Stimulated activated CD4-positive, alpha-beta T cell treated with anti-CD3 and anti-CD28 coated beads, Interleukin-2, amount 100 ng/mL, for 24 hours (primary cell): Measurements from ENCODE around the gene KANK2.

Source experiments
- DNase-seq, 2 donors: peaks; one replicate each; pipeline ENCODE4 v3.0.0-alpha.2; 2020

KANK2 gene

DNA sequence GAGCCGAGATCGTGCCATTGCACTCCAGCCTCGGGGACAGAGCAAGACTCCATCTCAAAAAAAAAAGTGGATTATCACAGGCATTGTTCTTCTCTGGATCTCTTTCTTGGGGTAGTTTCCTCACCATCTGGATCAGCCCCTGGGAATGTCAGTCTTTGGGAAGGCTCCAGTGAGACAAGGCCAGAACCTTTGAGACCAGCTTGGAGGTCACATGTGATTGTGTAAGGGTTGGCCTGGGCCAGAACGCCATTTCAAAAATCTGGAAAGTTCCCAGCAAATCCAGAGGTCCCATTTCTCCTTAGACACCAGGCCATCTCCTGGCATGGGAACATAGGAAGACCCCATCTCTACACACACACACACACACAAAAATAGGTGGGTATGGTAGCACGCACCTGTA lies 27.8 kb upstream of the KANK2 start:
- no peak for DNase-seq

DNA sequence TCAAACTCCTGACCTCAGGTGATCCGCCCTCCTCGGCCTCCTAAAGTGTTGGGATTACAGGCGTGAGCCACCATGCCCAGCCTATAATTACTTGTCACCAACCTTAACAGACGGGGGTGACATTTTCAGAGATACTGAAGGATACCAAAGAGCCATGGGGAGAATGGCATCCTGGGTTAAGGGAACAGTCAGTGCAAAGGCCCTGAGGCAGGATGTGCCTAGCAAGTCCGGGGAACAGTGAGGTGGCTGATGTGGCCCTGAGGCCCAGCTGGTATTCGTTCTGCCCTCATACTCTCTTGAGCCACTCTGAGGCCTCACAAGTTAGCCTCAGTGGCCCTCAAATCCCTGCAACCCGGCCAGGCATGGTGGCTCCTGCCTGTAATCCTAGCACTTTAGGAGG lies 27.1 kb upstream of the KANK2 start:
- no peak for DNase-seq

DNA sequence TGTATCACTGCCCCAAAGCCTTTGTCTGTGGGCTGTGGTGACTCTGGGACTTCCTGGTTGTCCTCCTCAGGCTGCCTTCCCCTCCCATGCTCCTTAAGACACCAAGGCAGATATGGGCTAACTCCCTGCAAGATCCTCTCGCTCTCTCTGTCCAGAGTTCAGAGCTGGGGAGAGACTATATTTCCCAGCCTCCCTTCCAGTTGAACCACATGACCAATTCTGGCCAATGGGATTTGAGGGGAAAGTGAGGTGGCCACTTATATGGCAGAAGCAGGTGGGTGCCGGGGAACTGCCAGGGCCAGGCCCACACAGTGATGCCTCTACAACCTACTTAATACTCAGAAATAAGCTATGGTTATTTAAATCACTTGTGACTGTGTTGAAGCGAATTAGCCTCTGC lies 25.9 kb upstream of the KANK2 start:
- DNase-seq = no peak

DNA sequence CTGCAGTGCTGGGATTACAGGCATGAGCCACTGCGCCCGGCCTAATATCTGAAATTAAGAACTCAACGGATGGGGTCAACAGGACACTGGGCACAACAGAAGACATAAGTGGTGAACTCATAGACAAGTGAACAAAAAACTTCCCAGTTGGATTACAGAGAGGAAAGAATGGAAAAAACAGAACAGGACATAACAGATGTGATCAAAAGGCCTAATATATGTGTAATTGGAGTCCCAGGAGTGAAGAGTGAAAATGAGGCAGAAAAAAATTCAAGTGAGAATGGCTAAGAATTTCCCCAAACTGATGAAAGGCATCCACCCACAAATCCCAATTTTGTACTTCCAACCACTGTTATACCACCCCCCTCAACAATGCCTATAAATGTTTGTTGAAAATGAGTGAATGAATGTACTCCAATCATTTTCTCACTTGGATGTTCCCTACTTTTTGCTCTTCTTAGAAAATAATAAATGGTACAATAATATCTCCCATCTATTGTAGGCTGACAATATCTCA lies 23.8 kb upstream of the KANK2 start:
- no peak for DNase-seq

DNA sequence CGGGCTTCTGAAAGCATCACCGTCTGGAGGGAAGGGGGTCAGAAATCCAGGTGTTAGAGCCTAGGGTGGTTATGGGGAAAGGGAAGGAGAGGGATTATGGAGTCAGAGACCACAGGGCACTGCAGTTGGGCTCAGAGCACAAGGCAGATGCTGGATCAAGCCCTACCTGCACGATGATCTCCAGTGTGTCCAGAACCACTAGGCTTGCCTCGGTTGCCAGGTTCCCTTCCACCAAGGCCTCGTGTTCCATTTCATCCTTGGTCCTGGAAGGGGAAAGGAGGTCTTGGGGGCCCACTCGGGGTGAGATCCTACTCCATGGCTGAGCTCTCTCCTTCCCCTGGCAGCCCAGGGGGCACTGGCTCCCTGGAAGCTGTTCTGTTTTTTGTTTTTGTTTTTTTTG lies 17.0 kb upstream of the KANK2 start:
- no peak for DNase-seq

DNA sequence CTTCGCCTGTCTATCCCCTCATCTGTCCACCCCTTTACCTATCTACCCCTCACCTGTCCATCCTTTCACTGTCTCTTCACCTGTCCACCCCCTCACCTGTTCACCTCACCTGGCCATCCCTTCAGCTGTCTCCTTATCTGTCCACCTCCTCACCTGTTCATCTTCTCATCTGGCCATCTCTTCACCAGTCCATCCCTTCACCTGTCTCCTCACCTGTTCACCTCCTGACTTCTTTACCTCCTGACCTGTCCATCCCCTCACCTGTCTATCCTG lies 13.2 kb upstream of the KANK2 start:
- DNase-seq = no peak

DNA sequence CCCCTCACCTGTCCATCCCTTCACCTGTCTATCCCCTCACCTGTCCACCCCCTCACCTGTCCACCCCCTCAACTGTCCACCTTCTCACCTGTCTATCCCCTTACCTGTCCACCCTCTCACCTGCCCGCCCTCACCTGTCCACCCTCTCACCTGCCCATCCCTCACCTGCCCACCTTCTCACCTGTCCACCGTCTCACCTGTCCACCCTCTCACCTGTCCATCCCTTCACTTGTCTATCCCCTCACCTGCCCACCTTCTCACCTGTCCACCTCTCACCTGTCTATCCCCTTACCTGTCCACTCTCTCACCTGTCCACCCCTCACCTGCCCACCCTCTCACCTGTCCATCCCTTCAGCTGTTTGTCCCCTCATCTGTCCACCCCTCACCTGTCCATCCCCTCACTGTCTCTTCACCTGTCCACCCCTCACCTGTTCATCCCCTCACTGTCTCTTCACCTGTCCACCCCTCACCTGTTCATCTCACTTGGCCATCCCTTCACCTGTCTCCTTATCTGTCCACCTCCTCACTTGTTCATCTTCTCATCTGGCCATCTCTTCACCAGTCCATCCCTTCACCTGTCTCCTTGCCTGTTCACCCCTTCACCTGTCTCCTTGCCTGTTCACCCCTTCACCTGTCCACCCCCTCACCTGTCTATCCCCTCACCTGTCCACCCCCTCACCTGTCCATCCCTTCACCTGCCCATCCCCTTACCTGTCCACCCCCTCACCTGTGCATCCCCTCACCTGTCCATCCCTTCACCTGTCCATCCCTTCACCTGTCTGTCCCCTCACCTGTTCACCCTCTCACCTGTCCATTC lies 12.7 kb upstream of the KANK2 start:
- DNase-seq = no peak

DNA sequence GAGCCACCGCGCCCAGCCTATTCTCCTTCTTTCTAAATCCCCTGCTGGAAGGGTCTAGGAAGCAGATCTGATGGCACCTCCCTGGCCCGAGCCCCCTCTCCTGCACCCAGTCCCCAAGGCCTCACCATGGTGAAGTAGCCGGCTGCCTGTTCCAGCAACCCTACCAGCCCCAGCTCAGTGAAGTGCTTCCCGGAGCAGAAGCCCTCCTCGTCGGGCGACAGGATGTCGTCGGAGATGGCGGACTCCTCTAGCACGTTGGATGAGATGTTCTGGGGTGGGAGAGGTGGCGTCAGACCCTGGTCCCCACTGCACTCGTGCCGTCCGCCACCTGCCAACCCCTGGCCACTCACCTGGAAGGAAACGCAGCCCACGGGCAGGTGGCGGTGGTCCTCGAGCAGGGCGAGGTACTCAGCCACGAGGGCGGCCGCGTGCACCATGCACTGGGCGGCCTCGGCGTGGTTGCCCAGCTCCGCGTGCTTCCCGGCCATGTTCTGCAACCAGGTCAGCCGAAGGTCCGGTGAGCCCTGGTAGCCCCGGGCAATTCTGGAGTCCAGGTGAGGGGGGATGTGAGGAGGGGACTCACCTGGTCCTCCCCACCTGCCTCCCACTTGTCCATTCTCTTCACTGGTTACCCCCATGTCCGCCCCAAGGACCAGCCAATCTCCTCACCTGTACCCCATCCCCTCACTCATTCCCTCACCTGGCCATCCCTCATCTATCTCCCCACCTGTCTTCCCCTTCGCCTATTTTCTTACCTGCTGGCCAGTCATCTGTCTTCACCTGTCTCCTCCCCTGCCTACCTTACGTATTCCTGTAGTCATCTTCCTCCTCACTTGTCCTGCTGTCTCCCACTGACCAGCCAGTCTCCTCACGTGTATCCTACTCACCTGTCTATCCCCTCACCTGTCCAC lies 11.5 kb upstream of the KANK2 start:
- DNase-seq = no peak

DNA sequence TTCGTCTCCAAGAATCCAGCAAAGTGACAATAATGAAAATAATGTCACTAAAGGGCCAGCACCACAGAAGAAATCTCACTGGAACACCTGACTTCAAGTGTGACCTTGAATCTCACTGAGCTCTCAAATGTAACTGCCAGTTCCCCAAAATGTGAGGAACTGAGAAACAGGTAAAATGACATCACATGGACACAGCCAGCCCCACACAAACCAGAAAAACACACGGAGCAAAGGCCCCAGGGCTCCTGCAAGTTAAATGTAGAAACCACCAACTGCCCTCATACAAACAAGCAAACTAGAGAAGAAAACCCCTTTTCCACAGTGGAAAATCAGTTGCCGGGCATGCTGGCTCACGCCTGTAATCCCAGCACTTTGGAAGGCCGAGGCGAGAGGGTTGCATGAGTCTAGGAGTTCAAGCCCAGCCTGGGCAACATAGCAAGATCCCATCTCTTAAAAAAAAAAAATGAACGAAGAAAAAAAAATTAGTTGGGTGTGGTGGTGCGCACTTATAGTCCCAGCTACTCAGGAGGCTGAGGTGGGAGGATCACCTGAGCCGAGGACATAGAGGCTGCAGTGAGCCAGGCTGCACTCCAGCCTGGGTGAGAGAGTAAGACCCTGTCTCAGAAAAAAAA lies 8.7 kb upstream of the KANK2 start:
- no peak for DNase-seq

DNA sequence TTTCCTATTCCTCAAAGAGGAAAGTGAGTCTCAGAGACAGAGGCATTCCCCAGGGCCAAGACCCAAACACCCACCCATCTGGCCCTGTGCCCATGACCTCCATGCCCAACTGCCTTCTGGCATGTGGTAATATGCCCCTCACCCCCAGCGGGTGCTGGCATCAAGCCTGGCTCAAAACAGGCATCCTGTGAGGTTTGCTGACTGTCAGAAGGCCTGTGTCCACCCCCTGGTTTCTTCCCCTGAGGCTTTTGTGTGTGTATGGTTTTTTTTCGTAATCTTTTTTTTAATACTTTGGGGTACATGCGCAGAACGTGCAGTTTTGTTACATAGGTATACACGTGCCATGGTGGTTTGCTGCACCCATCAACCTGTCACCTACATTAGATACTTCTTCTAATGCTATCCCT lies 7.6 kb upstream of the KANK2 start:
- DNase-seq = no peak

DNA sequence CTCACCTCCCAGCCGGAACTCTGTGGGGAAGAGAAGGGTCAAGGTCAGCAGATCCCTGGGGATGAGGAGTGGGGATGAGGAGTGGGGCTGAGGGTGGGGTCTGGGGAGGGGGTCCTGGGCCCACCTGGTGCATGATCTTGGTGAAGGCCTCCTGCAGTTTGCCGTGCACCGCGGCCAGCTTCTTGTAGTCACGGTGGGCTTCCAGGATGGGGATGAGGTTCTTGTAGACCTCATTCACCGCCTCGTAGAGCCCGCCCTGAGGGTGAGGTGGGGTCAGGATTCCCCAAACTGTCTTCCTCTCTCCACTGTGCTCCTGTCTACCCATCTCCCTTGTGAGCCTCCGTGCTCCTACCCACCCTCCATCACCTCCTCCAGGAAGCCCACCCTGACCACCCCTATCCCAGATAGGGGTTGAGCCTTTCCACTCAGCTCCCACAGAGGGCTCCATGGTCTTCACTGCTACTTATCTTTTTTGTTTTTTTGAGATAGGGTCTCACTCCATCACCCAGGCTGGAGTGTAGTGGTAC lies 6.8 kb upstream of the KANK2 start:
- no peak for DNase-seq

DNA sequence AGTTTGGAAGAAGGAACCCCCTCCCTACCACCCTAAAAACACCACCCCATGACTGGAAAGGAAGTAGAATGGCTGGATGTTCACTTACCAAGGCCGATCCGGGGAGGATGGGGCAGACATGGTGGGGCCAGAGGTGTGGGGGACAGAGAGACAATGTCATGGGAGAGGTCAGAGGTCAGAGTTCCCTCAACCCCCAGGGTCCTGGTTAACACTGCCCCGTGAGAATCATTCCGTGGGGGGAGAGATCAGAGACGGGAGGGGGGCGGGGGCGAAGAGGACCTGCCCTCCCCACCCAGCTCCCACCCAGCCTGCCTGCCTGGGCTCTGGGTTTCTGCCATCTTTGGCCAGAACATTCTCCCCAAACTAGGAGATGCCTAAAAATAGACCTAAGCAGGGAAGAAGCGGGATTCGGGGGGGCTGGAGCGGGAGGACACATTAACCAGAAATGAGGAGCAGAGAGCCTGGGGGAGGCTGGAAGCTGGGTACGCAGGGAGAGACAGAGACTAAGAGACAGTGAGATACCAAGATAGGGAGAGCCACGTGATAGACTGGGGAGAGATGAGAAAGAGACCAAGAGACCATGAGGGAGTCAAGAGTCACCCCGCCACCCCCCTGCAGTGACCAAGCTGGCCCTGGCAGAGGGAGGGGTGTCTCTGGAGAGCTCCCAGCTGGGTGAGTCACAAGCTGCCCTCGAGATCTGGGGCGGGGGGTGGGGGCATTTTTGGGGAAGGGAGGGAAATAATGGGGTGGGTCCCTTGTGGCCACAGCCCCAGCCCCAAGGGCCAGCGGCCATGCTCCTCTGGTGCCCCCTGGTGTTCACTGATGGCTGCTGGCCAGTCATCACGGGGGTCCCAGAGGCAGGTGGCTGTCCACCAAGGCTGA lies 6.1 kb upstream of the KANK2 start:
- DNase-seq = peak; percentile 54 to 63

DNA sequence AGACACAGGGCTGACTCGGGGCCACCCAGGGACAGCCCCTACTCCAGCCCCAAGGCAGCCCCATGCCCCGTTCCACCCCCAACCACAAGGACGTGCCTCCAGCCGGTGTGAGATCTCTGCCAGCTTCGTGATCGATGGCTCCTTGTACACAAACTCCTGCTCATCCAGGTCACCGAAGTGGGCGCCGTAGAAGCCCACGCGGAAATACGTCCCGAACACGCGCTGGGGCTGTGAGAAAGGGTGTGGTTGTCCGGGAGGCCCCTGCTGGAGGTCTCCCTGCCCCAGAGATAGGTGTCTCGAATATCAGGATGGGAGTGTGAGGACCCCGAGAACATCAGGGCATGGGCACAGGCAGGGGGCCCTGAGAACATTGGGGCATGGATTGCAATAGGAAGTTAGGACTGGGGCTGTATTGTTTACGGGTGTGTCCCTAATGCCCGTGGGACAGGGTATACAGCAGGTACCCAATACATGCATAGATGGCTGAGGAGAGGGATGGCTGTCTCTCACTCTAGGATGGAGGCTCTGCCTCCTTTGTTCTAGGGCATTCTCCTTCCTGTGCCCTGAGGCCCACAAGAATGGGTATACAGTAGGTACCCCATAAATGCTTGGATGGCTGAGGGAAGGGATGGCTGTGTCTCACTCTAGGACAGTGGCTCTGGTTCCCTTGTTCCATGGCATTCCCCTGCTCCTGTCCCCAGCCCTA lies 5.3 kb upstream of the KANK2 start:
- DNase-seq = no peak

DNA sequence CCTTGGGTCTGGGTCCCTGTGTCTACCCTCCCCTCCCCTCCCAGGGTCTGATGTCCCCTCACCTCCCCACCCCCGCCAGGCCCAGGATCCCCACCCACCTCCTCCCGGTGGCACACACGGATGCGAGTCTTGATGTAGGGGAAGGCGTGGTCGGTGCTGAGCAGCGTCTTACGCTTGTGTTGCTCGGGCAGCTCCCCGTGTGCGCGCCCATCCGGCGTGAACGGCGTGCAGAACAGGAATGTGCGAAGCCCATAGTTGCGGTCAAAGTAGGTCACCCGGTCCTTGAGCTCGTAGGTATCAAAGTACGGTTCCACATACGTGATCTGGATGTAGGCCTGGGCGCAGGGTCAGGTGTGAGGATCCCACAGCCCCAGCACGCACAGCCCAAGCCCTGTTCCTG lies 4.4 kb upstream of the KANK2 start:
- DNase-seq = no peak

DNA sequence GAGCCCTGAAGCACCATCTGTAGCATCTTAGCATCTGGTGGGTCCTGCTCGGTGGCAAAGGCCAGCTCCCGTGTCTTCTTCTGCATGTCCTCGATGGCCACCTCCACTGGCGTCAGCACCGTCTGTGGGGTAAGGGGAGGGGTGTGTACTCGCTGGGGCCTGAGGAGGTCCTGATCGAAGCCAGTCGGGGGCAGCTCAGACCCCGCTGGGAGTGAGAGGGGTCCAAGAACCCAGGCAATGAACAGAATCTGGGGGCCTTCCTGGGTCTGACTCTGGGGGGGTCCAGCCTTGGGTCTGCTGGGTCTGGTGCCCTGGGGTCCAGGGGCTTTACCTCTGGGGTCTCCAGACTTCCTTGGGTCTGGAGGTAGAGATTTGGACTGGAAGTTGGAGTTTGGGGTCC lies 3.6 kb upstream of the KANK2 start:
- no peak for DNase-seq

DNA sequence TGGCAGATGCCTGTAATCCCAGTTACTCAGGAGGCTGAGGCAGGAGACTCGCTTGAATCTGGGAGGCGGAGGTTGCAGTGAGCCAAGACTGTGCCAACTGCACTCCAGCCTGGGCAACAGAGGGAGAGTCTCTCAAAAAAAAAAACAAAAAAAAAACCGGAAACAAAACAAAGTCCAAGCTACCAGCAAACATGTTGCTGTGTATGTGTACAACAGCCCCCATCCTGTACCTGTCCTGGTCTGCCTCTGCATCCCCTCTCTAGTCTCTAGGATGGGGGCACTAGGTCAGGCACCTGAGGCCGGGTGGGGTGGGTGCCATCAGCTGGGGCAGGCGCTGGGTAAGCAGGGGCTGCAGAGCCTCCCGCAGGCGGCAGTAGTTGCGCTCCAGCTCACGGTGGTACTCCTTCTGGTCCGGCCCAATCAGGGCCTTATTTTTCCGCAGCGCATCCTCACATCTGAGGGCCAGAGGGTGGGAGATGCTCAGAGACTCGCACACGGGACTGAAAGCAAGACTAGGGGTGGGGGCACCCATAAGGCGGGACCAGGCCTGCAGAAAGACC lies 2.8 kb upstream of the KANK2 start:
- no peak for DNase-seq

DNA sequence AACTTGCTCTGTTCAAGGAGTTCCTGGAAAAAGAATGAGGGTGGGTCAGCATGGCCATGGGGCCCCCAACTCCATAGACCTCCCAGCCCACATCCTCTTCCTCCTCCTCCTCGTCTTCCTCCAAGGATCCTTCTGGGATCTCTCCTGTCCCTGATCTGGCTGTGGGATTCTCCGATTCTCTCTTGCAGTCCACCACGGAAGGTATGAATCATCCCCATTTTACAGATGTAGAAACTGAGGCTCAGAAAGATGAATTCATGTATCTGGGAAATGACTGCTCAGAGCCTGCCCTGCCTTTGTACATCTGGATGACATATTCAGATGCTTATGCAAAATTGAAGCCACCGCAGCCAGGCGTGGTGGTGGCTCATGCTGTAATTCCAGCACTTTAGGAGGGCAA lies 2.2 kb upstream of the KANK2 start:
- no peak for DNase-seq

DNA sequence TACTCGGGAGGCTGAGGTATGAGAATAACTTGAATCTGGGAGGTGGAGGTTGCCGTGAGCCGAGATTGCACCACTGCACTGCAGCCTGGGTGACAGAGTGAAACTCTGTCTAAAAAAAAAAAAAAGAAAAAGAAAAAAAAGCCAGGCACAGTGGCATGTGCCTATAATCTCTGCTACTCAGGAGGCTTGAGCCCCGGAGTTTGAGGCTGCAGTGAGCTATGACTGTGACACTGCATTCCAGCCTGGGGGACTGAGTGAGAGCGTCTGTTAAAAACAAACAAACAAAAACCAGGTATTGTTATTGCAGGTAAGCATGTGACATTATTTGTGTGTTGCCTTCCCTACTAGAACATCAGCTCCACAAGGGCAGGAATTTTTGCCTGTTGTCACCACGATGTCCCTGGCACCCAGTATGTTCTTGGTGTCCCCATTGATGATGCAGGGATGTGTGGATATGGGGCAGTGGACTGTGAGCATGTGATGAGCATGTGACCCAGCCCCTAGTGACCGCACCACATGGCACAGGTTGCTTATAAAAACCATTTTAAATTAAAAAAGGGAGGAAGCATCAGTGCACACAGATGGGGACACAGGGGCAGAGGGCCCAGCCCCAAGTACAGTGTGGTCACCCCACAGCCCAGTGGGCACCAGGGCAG lies 1.6 kb upstream of the KANK2 start:
- no peak for DNase-seq

DNA sequence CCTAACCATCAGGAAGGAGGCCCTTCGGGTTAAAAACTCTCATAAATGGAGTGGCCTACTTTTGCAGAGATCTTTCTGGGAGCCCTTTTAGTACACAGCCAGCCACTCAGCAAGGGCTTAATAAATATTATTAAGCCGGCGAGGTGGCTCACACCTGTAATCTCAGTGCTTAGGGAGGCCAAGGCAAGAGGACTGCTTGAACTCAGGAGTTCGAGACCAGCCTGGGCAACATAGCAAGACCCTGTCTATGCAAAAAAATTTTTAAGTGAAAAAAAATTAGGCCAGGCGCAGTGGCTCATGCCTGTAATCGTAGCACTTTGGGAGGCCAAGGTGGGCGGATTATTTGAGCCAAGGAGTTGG lies 810 bp upstream of the KANK2 start:
- no peak for DNase-seq

DNA sequence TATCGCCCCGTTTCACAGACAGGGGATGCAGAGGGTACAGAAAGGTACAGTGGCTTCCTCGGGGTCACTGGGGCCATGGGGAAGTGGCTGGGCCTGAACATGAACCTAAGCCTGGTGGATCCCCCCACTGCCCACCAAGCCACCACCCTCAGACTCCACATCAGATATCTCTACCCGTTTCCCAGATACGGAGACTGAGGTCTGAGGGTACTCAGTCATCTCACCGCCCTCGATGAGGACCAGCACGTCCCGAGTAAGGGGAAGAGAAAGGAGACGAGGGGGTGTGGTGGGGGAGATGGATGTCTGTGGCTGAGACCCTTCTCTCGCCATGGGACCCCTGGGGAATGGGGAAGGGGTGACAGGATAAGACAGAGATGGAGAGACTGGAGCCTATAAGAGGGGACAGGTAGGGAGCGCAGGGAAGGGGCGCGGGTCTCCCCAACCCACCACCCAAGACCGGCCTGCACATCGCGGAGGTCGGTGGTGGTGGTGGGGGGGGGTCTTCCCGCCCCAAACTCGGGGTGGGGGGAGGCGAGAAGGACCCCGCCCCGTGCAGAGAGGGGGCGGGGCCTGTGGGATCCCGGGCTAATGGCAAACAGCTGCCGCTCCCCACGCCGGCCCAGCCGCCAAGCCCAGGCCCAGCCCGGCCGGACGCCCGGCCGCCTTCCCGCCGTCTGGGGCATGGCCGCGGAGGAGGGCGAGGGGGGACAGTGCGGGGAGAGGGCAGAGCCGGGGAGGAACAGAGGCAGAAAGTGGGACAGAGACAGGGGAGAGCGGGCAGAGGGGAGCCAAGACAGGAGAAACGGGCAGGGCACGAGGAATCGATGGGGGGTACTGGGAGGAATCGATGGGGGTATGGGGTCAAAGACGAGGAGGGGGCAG lies 698 bp downstream of the KANK2 start:
- DNase-seq = no peak
